Activated CD4-positive, alpha-beta T cell treated with anti-CD3 and anti-CD28 coated beads, Interleukin-2, amount 50 U/mL, for 1 hour (primary cell): ENCODE results near the gene SP100.

Source experiments
- DNase-seq: peaks from one replicate; pipeline ENCODE4 v3.0.0-alpha.2; 2020

Gene SP100

GRCh38 chr2:230564805-230565779 is 149.1 kb downstream of the SP100 start:
- DNase-seq, result no peak

GRCh38 chr2:230569298-230569697 is 153.3 kb downstream of the SP100 start:
- DNase-seq, result no peak

- DNase-seq, result no peak
Measured at GRCh38 chr2:230570987-230571386, 155.0 kb downstream of the SP100 start.

DNA sequence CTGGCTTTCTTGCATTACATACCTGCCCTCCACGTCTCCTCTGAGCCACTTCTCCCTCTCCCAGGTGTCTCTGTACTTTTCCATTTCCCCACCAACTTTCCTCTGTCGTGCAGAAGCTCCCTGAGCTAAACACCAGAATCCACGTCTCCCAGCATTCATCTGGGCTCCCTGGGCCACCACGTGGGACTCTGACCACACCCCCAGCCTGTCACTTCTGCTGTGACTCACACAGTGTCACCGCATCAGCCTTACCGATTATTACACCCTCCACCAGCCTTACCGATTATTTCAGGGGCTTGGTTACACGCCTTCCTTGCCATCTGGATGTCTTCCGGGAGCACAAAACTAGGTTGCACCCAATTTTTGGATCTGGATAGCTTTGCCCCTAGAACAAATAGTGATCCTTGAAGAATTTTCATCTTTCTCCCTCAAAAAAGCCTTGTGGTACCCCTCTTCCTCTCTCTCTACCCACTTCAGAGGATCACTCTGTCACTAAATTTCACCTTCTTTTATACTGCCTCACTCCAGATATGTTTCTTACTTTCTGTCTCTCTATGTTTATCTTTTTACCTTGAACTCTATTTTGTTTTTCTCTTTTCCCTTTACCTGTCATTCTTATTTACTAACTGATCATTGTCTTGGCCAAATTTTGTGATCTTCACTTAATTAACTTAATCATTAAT is 159.8 kb downstream of the SP100 start:
- DNase-seq, result peak; percentile 8

GRCh38 chr2:230577114-230577513 is 161.1 kb downstream of the SP100 start:
- DNase-seq, result no peak

DNA sequence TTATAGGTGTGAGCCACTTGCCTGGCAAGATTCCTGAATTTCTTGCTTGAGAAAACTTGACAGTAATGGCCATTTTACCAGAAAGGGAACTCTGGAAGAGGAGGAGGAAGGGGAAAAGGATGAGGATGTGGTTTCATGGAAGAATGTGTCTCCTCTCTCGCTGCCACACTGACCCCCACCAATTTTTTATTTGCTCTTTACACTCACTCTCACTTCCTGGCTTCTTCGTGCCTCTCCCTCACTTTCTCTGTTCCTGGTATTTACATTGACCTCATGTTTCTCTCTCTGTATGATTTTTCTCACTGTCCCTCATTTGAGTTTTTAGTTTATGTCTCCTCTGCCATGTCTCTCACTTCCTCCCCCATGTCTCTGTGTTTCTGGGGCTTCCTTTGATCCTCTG is 162.1 kb downstream of the SP100 start:
- DNase-seq, result no peak

DNA sequence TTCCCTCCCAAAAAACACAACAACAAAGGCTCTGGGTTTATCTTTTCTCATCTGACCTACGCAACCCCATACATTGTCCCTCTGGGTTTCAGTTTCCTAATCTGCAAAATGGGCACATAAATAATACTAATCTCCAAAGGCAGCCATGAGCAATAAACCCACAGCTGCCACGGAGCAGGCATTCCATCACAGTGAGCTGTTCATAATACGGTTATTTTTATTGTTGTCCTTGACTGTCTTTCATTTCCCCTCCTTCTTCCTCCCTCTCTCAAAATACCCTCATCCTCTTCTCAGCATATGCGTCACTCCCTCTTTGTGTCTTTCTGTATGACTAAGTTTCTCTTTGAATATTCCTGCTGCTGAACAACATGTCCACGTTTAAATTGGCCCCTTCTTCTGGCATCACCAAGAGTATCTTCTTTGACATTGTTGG is 166.9 kb downstream of the SP100 start:
- DNase-seq, result no peak

DNA sequence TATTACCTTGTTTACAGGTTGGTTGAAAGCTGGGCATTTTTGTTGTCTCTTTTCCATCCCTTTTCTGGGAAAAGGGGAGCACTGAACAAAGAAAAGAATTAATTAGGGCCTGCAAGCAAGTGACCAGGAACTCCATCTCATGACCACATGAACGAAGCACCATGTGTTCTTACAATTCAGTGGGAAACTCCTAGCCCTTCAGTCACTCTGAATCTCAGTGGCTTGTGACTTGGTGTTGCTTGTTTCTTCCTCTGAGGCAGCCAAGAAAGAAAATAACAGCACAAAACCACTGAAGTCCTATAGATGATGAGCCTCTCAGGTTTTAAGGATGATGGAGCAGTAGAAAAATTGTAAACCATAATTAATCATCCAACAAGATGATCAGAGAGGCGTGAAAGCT is 167.6 kb downstream of the SP100 start:
- no peak for DNase-seq

DNA sequence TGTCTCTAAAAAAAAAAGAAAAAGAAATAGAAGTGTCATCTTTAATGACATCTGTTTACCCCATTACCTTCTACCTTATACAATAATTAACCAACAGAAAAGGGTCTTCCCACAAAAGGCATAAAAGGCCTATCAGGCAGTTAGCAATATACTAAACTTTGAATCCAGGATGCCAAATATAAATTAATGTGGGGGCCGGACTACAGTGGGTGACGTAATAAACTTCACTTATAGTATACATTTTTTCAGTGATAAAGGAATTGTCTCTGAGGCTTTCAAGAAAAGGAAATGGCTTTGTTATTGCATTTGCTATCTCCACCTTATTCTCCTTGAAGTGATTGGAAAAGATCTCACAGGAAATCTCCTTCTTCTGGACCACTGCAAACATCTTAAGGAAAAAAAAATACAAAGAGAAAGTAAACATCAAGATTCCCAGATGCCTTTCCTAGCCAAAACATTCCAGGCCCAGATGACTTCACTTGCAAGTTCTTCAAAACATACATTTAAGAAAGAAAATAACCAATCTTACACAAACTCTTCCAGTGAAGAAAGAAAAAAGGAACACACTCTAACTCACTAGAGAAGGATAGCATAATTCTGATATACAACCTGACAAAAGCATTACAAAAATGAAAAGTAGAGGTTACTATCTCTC is 170.5 kb downstream of the SP100 start:
- DNase-seq, result no peak

DNA sequence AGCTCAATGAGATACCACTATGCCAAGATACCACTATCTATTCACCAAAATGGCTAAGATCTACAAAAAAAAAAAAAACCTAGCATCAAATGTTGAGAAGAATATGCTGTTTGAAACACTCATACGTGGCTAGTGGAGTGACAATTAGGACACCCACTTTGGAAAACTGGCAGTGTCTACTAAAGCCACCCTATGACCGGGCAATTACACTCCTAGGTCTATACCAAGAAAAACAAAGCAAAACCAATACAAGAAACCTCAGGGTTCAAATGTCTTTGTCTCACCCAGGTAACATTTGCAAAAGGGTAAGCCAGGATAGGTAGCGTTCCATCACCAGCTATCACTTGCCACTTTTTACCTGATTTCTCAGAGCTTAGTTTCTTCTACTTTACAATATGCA is 173.0 kb downstream of the SP100 start:
- no peak for DNase-seq

DNA sequence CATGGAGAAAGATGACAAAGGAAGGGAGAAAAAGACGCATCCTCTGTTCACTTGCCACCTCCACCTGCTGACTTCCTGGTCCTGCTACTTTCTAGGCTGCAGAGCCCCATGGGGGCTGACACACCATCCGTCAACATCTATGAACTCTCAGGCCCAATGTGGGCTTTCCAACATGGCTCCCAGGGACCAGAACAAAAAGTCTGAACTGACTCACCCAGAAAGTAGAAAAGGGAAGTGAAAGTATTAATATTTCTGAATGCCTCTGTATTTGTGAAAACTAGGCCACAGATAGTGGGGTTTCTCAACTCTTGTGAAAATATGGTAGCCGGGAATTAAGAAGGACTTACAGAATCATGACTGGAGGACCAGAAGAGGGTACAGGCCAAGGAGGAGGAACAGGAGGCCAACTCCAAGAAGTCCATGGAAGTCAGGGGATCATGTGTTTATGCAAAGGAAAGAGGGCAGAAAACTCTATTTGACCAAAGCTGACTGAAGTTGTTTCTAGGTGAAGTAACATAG is 173.6 kb downstream of the SP100 start:
- DNase-seq, result no peak

DNA sequence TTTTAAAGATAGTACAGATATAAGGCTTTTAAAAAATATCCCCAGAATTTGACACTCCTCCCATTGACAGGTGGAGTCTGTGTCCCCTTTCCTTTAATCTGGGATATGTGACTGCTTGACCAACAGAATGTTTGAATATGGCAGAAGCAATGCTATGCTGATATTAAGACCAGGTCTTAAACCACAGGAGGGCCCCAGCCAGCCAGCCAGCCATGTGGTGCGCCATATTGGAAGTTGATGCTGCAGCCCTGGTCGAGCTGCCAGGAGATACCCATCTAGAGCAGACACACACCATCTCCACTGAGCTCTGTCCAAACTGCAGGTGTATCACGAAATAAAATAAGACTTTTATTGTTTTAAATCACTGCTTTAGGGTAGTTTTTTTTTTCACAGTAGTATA is 174.3 kb downstream of the SP100 start:
- DNase-seq, result no peak

- no peak for DNase-seq
Measured at GRCh38 chr2:230591850-230592249, 175.8 kb downstream of the SP100 start.

- DNase-seq, result no peak
Measured at GRCh38 chr2:230592775-230593174, 176.8 kb downstream of the SP100 start.
